HEK293 (cell line): Measurements from ENCODE around the gene FLNC.

ENCODE experiments used
- CTCF ChIA-PET: fragments of 350-600 bp; formaldehyde crosslinking; extraction: SDS; loops from one replicate; lab custom pipeline; 2021; ENCODE audit warnings: antibody characterized with exemption; lab: Yijun Ruan, JAX
- POLR2A ChIA-PET: fragments of 300-600 bp; formaldehyde crosslinking; extraction: SDS; loops from one replicate; lab custom pipeline; 2020; ENCODE audit warnings: antibody characterized with exemption, inconsistent platforms; lab: Yijun Ruan, JAX
- H3K27ac ChIP-seq: fragments of 200-500 bp; sonication (Bioruptor generic); 2 replicates; pipeline ENCODE4 v1.5.1; 2014; ENCODE audit warnings: low read depth, low read length, control low read depth, inconsistent platforms; ENCODE audit errors: extremely low read depth
- H3K36me3 ChIP-seq, 2 experiments: fragments of 200-500 bp in 1 of 2; sonication (Bioruptor generic) in 1 of 2; 1 replicate in 1 of 2; 2 replicates in 1 of 2; pipeline ENCODE4 v1.5.1; 2014 to 2017; ENCODE audit warnings: inconsistent platforms in 2 of 2, low read length in 2 of 2; ENCODE audit not compliant: control insufficient read depth in 2 of 2, insufficient read depth in 1 of 2
- H3K4me1 ChIP-seq: fragments of 200-500 bp; sonication (Bioruptor generic); 2 replicates; pipeline ENCODE4 v1.5.1; 2014; ENCODE audit warnings: mild to moderate bottlenecking, low read length, inconsistent platforms; ENCODE audit not compliant: control insufficient read depth, insufficient read depth
- H3K4me3 ChIP-seq: 2 replicates; pipeline ENCODE4 v1.5.1; 2011; ENCODE audit warnings: low read depth, mild to moderate bottlenecking, control low read depth, low read length, moderate library complexity
- H3K9me3 ChIP-seq: fragments of 200-500 bp; sonication (Bioruptor generic); 2 replicates; pipeline ENCODE4 v1.5.1; 2014; ENCODE audit warnings: low read depth, low read length, inconsistent platforms; ENCODE audit not compliant: control insufficient read depth, insufficient read depth
- BCL6B ChIP-seq: fragments of 450-650 bp; formaldehyde crosslinking; IDR thresholded peaks from 2 replicates; pipeline ENCODE4 v1.5.1; 2017; ENCODE audit warnings: missing biosample characterization, missing genetic modification characterization
- CTCF ChIP-seq: fragments of 450-650 bp; formaldehyde crosslinking; IDR thresholded peaks from 2 replicates; pipeline ENCODE4 v1.5.1; 2016; ENCODE audit warnings: missing biosample characterization, missing genetic modification characterization
- GLI2 ChIP-seq: fragments of 450-650 bp; formaldehyde crosslinking; IDR thresholded peaks from 2 replicates; pipeline ENCODE4; 2017; ENCODE audit warnings: missing biosample characterization, missing genetic modification characterization, low read depth, borderline replicate concordance
- GLIS2 ChIP-seq: fragments of 450-650 bp; formaldehyde crosslinking; IDR thresholded peaks from 2 replicates; pipeline ENCODE4 v1.5.1; 2016; ENCODE audit warnings: missing biosample characterization, missing genetic modification characterization
- HOXC10 ChIP-seq: sonication (generic); formaldehyde crosslinking; IDR thresholded peaks from 2 replicates; pipeline ENCODE4 v1.8.1; 2023; ENCODE audit warnings: mild to moderate bottlenecking, missing genetic modification reagents
- KLF1 ChIP-seq: fragments of 450-650 bp; formaldehyde crosslinking; IDR thresholded peaks from 2 replicates; pipeline ENCODE4 v1.5.1; 2016; ENCODE audit warnings: missing biosample characterization, missing genetic modification characterization
- KLF17 ChIP-seq: fragments of 450-650 bp; formaldehyde crosslinking; IDR thresholded peaks from 2 replicates; pipeline ENCODE4 v1.5.1; 2016; ENCODE audit warnings: missing biosample characterization, missing genetic modification characterization
- RBAK ChIP-seq: fragments of 450-650 bp; formaldehyde crosslinking; IDR thresholded peaks from 2 replicates; pipeline ENCODE4 v1.5.1; 2016; ENCODE audit warnings: missing biosample characterization, missing genetic modification characterization
- SALL2 ChIP-seq: fragments of 450-650 bp; formaldehyde crosslinking; IDR thresholded peaks from 2 replicates; pipeline ENCODE4 v1.5.0; 2017; ENCODE audit warnings: missing biosample characterization, mild to moderate bottlenecking, missing genetic modification characterization, borderline replicate concordance
- SP3 ChIP-seq: fragments of 450-650 bp; formaldehyde crosslinking; IDR thresholded peaks from 2 replicates; pipeline ENCODE4 v1.5.1; 2016; ENCODE audit warnings: missing biosample characterization, missing genetic modification characterization
- WT1 ChIP-seq: fragments of 450-650 bp; formaldehyde crosslinking; IDR thresholded peaks from 2 replicates; pipeline ENCODE4 v1.5.1; 2016; ENCODE audit warnings: missing biosample characterization, missing genetic modification characterization
- ZBTB20 ChIP-seq: fragments of 450-650 bp; formaldehyde crosslinking; IDR thresholded peaks from 2 replicates; pipeline ENCODE4 v1.5.1; 2016; ENCODE audit warnings: missing biosample characterization, missing genetic modification characterization
- ZBTB6 ChIP-seq: fragments of 450-650 bp; formaldehyde crosslinking; IDR thresholded peaks from 2 replicates; pipeline ENCODE4 v1.5.1; 2017; ENCODE audit warnings: missing biosample characterization, missing genetic modification characterization
- ZBTB8A ChIP-seq: fragments of 450-650 bp; formaldehyde crosslinking; IDR thresholded peaks from 2 replicates; pipeline ENCODE4 v1.5.1; 2016; ENCODE audit warnings: missing biosample characterization, missing genetic modification characterization
- ZNF10 ChIP-seq: fragments of 450-650 bp; formaldehyde crosslinking; IDR thresholded peaks from 2 replicates; pipeline ENCODE4 v1.5.1; 2017; ENCODE audit warnings: missing biosample characterization, missing genetic modification characterization
- ZNF121 ChIP-seq: fragments of 450-650 bp; formaldehyde crosslinking; IDR thresholded peaks from 2 replicates; pipeline ENCODE4 v1.5.1; 2016; ENCODE audit warnings: missing biosample characterization, missing genetic modification characterization
- ZNF138 ChIP-seq: fragments of 450-650 bp; formaldehyde crosslinking; IDR thresholded peaks from 2 replicates; pipeline ENCODE4 v1.5.1; 2016; ENCODE audit warnings: missing biosample characterization, missing genetic modification characterization, borderline replicate concordance
- ZNF211 ChIP-seq: fragments of 450-650 bp; formaldehyde crosslinking; IDR thresholded peaks from 2 replicates; pipeline ENCODE4 v1.5.1; 2016; ENCODE audit warnings: low read depth, missing biosample characterization, missing genetic modification characterization
- ZNF391 ChIP-seq: fragments of 450-650 bp; formaldehyde crosslinking; IDR thresholded peaks from 2 replicates; pipeline ENCODE4 v1.5.1; 2016; ENCODE audit warnings: low read depth, missing biosample characterization, missing genetic modification characterization, borderline replicate concordance
- ZNF510 ChIP-seq: fragments of 450-650 bp; formaldehyde crosslinking; IDR thresholded peaks from 2 replicates; pipeline ENCODE4 v1.5.1; 2018; ENCODE audit warnings: mild to moderate bottlenecking, missing genetic modification characterization, missing biosample characterization; ENCODE audit not compliant: insufficient replicate concordance
- ZNF529 ChIP-seq: fragments of 450-650 bp; formaldehyde crosslinking; IDR thresholded peaks from 2 replicates; pipeline ENCODE4 v1.5.1; 2017; ENCODE audit warnings: missing genetic modification characterization, missing biosample characterization; ENCODE audit not compliant: insufficient replicate concordance
- ZNF544 ChIP-seq: fragments of 450-650 bp; formaldehyde crosslinking; IDR thresholded peaks from 2 replicates; pipeline ENCODE4 v1.5.0; 2017; ENCODE audit warnings: missing biosample characterization, missing genetic modification characterization
- ZNF837 ChIP-seq: fragments of 450-650 bp; formaldehyde crosslinking; IDR thresholded peaks from 2 replicates; pipeline ENCODE4 v1.5.1; 2016; ENCODE audit warnings: missing biosample characterization, missing genetic modification characterization
- TF ChIP-seq, protein P1 (sequence below): fragments of 450-650 bp; formaldehyde crosslinking; IDR thresholded peaks from 2 replicates; pipeline ENCODE4 v1.5.1; 2016; ENCODE audit warnings: missing biosample characterization, missing genetic modification characterization

Gene FLNC

GRCh38 chr7:128888756-128889095 is 58.5 kb downstream of the FLNC start:
- ChIA-PET POLR2A (no interaction called here), CTCF (interaction anchor here (0.6 kb wide), 1 partner anchor 16 kb away, joined by 4 read pairs; no protein-coding TSS in a partner anchor)
- Histone ChIP-seq H3K4me3 (no peak overlapping the region), H3K27ac (no peak overlapping the region), H3K4me1 (no peaks in the 10 kb centered on the region), H3K36me3 (no peaks in the 10 kb centered on the region), H3K9me3 (no peaks in the 10 kb centered on the region)
- TF ChIP-seq GLI2 = no peak
- TF ChIP-seq GLIS2 = peak; percentile 28; the same call in 1 of the 2 replicates
- peak; percentile 29; the same call in 1 of the 2 replicates for TF ChIP-seq ZBTB20 (tag by site-specific recombination)

DNA sequence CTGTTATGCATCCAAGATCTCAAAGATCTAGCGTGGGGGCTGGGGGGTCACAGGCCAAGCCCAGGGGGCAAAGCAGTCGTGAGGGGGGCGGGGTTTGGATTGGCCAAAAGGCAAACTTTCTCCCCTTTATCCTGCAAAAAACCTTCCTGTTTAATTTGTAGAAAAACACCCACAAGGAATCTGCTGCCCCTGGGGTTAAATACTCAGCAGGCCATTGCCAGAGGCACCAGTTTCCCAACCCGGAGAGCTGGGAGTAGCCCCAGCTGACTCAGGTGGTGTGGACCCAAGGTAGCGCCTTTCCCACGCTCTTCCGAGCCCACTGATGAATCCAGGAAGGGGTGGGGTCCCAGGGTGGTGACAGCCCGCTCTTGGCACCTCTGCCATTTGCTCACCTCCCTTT is 58.9 kb downstream of the FLNC start:
- TF ChIP-seq KLF1 (tag by site-specific recombination) (peak; percentile 28; the same call in 1 of the 2 replicates), GLIS2 (peak; percentile 4; the same call in 1 of the 2 replicates), ZNF121 (tag by site-specific recombination) (no peak)
- ChIA-PET POLR2A (no interaction called here), CTCF (interaction anchor here (0.6 to 1.0 kb wide), 2 partner anchors 15 to 202 kb away, joined by 3 to 4 read pairs; no protein-coding TSS in a partner anchor)
- H3K4me3 ChIP-seq = no peak overlapping the region
- H3K4me1 ChIP-seq = no peaks in the 10 kb centered on the region
- H3K27ac ChIP-seq = no peak overlapping the region
- H3K36me3 ChIP-seq = no peaks in the 10 kb centered on the region
- H3K9me3 ChIP-seq = no peaks in the 10 kb centered on the region

GRCh38 chr7:128890306-128891109 is 60.3 kb downstream of the FLNC start:
- no peak overlapping the region for H3K27ac ChIP-seq
- H3K4me1 ChIP-seq = no peaks in the 10 kb centered on the region
- H3K36me3 ChIP-seq = no peaks in the 10 kb centered on the region
- TF ChIP-seq ZNF837 (tag by site-specific recombination) (no peak), ZNF138 (tag by site-specific recombination) (no peak), ZNF10 (tag by site-specific recombination) (no peak), RBAK (tag by site-specific recombination) (no peak), SP3 (tag by site-specific recombination) (no peak), ZNF510 (tag by site-specific recombination) (no peak), ZNF529 (tag by site-specific recombination) (no peak), HOXC10 (CRISPR knock-in tag) (no peak), ZNF211 (tag by site-specific recombination) (no peak), KLF17 (no peak), WT1 (tag by site-specific recombination) (no peak), ZBTB8A (tag by site-specific recombination) (no peak), CTCF (tag by site-specific recombination) (no peak), SALL2 (no peak), ZNF391 (tag by site-specific recombination) (no peak), BCL6B (no peak), ZNF544 (tag by site-specific recombination) (no peak), ZBTB6 (no peak), ZBTB20 (tag by site-specific recombination) (no peak)
- TF ChIP-seq, protein P1, sequence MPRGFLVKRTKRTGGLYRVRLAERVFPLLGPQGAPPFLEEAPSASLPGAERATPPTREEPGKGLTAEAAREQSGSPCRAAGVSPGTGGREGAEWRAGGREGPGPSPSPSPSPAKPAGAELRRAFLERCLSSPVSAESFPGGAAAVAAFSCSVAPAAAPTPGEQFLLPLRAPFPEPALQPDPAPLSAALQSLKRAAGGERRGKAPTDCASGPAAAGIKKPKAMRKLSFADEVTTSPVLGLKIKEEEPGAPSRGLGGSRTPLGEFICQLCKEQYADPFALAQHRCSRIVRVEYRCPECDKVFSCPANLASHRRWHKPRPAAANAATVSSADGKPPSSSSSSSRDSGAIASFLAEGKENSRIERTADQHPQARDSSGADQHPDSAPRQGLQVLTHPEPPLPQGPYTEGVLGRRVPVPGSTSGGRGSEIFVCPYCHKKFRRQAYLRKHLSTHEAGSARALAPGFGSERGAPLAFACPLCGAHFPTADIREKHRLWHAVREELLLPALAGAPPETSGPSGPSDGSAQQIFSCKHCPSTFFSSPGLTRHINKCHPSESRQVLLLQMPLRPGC (tag by site-specific recombination) = no peak
- no peak overlapping the region for H3K4me3 ChIP-seq
- ChIA-PET CTCF (interaction anchor here (0.5 kb wide), 1 partner anchor 13 kb away, joined by 5 read pairs; no protein-coding TSS in a partner anchor), POLR2A (no interaction called here)
- H3K9me3 ChIP-seq = no peaks in the 10 kb centered on the region
